Nephron (organoid): ENCODE data around the gene PGLYRP2.

Source experiments
- H3K27ac Mint-ChIP-seq, 3 experiments: 2 replicates each; pipeline ENCODE4 v1.8.0; 2020; ENCODE audit warnings: mixed read lengths in 3 of 3, mild to moderate bottlenecking in 2 of 3, moderate library complexity in 1 of 3
- H3K27me3 Mint-ChIP-seq: 2 replicates; pipeline ENCODE4 v1.8.0; 2021; ENCODE audit warnings: low read depth, mild to moderate bottlenecking, moderate library complexity, mixed read lengths
- H3K36me3 Mint-ChIP-seq: 2 replicates; pipeline ENCODE4 v1.8.0; 2020; ENCODE audit warnings: low read depth, mixed read lengths
- H3K4me1 Mint-ChIP-seq: 2 replicates; pipeline ENCODE4 v1.8.0; 2020; ENCODE audit warnings: mixed read lengths
- H3K4me3 Mint-ChIP-seq, 3 experiments: 2 replicates each; pipeline ENCODE4 v1.8.0; 2020; ENCODE audit warnings: mild to moderate bottlenecking in 3 of 3, mixed read lengths in 3 of 3, moderate library complexity in 2 of 3
- H3K9me3 Mint-ChIP-seq: 2 replicates; pipeline ENCODE4 v1.8.0; 2020; ENCODE audit warnings: mixed read lengths
- TF ChIP-seq, protein P1 (sequence below), 3 experiments: fragments of 200-600 bp; sonication (generic); IDR thresholded peaks; one replicate each; pipeline ENCODE4 v1.5.0; 2021; ENCODE audit warnings: antibody characterized with exemption in 3 of 3; ENCODE audit not compliant: unreplicated experiment in 3 of 3

The PGLYRP2 gene

DNA sequence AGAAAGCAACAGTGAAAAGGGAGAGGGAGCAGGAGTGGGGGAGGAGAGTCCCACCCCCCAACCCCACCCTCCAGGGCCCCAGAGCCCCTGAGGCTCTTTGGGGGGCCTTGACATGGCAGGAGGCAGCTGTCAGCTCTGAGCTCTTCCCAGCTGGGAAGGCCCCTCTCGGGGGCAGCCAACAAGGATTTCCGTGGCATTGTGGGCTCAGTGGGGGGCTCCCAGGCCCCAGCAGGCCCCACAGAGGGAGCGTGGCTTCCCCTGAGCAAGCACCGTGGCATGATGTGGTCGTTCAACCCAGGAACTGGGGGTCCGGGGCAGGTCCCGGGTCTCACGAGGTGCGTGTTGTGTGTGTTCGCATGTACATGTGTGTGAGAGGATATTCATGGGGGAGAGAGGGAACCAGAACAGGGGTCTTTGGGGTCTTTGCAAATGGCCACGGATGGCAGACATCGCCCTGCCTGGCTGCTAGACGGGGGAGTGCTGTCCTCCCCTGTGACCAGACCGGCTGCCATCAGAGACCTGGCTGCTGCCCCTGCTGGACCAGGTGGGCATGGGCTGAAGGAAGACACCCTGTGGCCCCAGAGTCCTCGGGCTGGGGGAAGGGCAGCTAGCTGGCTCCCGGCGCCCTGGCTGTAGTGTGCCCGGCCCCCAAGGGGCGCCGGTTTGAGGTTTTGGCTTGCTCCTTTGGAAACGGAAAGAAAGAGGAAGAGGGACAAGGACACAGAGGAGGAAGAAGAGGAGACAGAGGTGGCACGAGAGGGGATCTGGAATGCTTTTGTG, 56.8 kb downstream of the PGLYRP2 start:
- Mint-ChIP-seq H3K4me3 (peak overlapping the region in 1 of 3 experiments; percentile 76), H3K4me1 (peaks cover 49% of the 10 kb centered on the region), H3K36me3 (peaks cover 48% of the 10 kb centered on the region), H3K27me3 (no peaks in the 10 kb centered on the region), H3K9me3 (no peaks in the 10 kb centered on the region), H3K27ac (peak overlapping the region in 2 of 3 experiments; percentile 71 to 90)
- TF ChIP-seq, protein P1, sequence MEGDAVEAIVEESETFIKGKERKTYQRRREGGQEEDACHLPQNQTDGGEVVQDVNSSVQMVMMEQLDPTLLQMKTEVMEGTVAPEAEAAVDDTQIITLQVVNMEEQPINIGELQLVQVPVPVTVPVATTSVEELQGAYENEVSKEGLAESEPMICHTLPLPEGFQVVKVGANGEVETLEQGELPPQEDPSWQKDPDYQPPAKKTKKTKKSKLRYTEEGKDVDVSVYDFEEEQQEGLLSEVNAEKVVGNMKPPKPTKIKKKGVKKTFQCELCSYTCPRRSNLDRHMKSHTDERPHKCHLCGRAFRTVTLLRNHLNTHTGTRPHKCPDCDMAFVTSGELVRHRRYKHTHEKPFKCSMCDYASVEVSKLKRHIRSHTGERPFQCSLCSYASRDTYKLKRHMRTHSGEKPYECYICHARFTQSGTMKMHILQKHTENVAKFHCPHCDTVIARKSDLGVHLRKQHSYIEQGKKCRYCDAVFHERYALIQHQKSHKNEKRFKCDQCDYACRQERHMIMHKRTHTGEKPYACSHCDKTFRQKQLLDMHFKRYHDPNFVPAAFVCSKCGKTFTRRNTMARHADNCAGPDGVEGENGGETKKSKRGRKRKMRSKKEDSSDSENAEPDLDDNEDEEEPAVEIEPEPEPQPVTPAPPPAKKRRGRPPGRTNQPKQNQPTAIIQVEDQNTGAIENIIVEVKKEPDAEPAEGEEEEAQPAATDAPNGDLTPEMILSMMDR (IDR thresholded peaks at IDR 0.05; ENCODE audit: unreplicated experiment in 3 of 3), result no peak

DNA sequence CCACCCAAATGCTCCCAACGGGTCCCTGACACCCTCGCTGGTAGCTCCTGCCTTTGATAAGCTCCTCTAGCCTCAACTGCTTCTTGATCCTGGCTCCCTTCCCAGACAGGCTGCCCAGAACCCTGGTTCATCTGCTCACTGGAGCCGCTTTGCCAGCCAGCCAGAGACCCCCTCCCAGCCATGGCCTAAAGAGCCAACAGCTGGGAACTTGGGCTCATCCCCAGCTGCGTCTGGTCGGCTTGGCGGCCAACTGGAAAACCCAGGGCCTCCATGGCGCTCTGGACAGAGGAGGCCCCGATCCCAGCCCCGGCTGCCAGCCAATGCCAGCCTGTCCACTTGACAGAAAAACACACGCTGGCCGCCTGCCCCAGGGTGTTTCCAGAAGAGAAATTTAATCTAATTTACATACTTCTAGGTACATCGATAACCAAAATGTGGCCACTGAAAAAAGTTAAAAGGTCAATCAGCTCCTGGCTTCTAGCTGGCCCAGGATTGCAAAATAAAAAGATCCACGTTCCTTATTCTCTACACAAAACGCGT, 57.5 kb downstream of the PGLYRP2 start:
- Mint-ChIP-seq H3K9me3 (no peaks in the 10 kb centered on the region), H3K4me1 (peaks cover 56% of the 10 kb centered on the region), H3K4me3 (peak overlapping the region in 2 of 3 experiments; percentile 38 to 76), H3K27ac (peak overlapping the region in 2 of 3 experiments; percentile 71 to 90), H3K36me3 (peaks cover 46% of the 10 kb centered on the region), H3K27me3 (no peaks in the 10 kb centered on the region)
- TF ChIP-seq, protein P1 (IDR thresholded peaks at IDR 0.05; ENCODE audit: unreplicated experiment in 3 of 3), result no peak

DNA sequence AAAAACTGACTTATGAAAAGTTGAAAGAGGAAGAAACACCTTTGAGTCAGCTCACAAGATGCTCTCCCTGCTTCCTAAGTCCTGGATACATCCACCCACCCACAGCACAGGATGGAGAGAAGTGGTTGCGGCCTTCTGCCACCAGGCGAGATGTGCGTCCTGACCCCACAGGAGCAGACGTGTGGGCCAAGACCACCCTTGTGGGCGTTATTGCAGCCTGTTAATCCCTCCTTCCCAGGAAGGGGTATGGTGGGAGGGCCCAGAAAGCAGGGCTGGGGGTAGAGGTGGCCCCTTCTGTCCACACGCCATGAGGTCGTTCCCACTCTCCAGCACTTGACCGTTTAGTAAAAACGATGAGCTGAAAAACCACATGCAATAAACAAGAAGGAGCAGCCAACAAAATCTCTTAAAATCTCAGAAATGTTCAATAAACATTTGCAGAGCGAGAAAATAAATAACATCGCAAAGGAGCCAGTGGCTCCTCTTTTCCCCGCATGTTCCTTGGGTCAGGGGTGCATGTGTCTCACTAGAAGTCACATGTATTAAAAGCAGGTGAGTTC, 58.1 kb downstream of the PGLYRP2 start:
- peak overlapping the region in 2 of 3 experiments; percentile 71 to 90 for H3K27ac Mint-ChIP-seq
- H3K36me3 Mint-ChIP-seq, result peaks cover 46% of the 10 kb centered on the region
- TF ChIP-seq, protein P1 (IDR thresholded peaks at IDR 0.05; ENCODE audit: unreplicated experiment in 3 of 3), result no peak
- no peaks in the 10 kb centered on the region for H3K27me3 Mint-ChIP-seq
- peak overlapping the region in 2 of 3 experiments; percentile 38 to 76 for H3K4me3 Mint-ChIP-seq
- peaks cover 58% of the 10 kb centered on the region for H3K4me1 Mint-ChIP-seq
- no peaks in the 10 kb centered on the region for H3K9me3 Mint-ChIP-seq

DNA sequence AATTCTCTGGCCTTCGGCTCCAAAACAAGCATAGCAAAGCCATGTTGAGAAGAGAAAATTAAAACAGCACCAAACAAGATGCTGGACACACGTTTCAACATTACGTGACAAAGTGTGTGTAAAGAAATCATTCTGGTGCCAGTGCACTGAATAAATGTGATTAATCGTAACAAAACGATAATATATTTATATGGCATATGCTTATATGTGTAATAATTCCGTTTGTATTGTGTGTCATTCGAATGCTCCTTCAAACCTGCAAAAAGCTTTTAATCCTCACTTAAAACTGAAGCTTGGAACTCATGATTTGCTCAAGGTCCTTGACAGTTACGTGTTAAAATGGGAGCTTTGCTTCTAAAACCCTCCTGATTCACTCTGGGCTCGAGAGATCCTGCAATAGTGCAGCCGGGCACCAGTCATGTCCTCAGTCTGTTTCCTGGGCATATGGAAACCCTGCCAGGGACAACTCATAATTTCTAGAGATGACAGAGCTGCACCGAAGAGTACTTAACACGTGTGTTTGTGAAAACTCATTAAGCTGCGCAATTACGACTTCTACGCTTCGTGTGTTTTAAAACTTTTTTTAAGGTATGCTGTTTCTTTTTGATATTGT, 59.8 kb downstream of the PGLYRP2 start:
- H3K36me3 Mint-ChIP-seq, result peaks cover 41% of the 10 kb centered on the region
- peak overlapping the region; percentile 94 to 100 (median 98) for H3K4me3 Mint-ChIP-seq
- H3K4me1 Mint-ChIP-seq, result peaks cover 58% of the 10 kb centered on the region
- H3K27ac Mint-ChIP-seq, result peak overlapping the region; percentile 95 to 99 (median 99)
- H3K27me3 Mint-ChIP-seq, result no peaks in the 10 kb centered on the region
- H3K9me3 Mint-ChIP-seq, result no peaks in the 10 kb centered on the region
- TF ChIP-seq, protein P1 (IDR thresholded peaks at IDR 0.05; ENCODE audit: unreplicated experiment in 3 of 3), result peak in 1 of 3 experiments; percentile 16
